Loucy (cell line): ENCODE results near the gene LRRC43.

Experiments used
- CTCF ChIP-seq: fragments of 200-600 bp; sonication (generic); conservative IDR thresholded peaks from 2 replicates; pipeline ENCODE4 v1.5.1; 2014; ENCODE audit warnings: mild to moderate bottlenecking, antibody characterized with exemption, low read length
- EZH2phosphoT487 ChIP-seq: fragments of 200-600 bp; IDR thresholded peaks from 2 replicates; pipeline ENCODE4 v1.6.1; 2018; ENCODE audit warnings: antibody characterized with exemption, mild to moderate bottlenecking, moderate library complexity, borderline replicate concordance

- TF ChIP-seq CTCF (no peak), EZH2phosphoT487 (no peak)
Measured at GRCh38 chr12:122168492-122168891, 14.4 kb upstream of the LRRC43 start.
